Thymus (tissue), 11 donors: Measurements from ENCODE around the gene NCOA7. TPM values are rescaled to one million over a fixed set of nuclear protein-coding genes. Genes with fewer than 3 reads are reported as not detected.

Source experiments
- DNase-seq, 9 donors: peaks; one replicate each; pipeline ENCODE4 v3.0.0-alpha.2; 2013; ENCODE audit warnings: low spot score in 9 of 9, low read depth in 6 of 9, missing footprints in 1 of 9
- H3K27ac ChIP-seq, 2 donors: one replicate each; pipeline ENCODE4 v1.5.1; 2013; ENCODE audit warnings: control low read depth in 1 of 2, low read depth in 1 of 2, low read length in 1 of 2, mild to moderate bottlenecking in 1 of 2, moderate library complexity in 1 of 2
- H3K27me3 ChIP-seq, 2 donors: one replicate each; pipeline ENCODE4 v1.5.1; 2013; ENCODE audit warnings: low read length in 1 of 2; ENCODE audit not compliant: control insufficient read depth in 2 of 2, insufficient read depth in 1 of 2
- H3K36me3 ChIP-seq, 2 donors: one replicate each; pipeline ENCODE4 v1.5.1; 2013; ENCODE audit warnings: low read length in 1 of 2, mild to moderate bottlenecking in 1 of 2, moderate library complexity in 1 of 2; ENCODE audit not compliant: control insufficient read depth in 2 of 2, insufficient read depth in 2 of 2
- H3K4me1 ChIP-seq, 2 donors: one replicate each; pipeline ENCODE4 v1.5.1; 2013; ENCODE audit warnings: low read length in 2 of 2; ENCODE audit not compliant: control insufficient read depth in 2 of 2, insufficient read depth in 2 of 2
- H3K4me3 ChIP-seq, 2 donors: one replicate each; pipeline ENCODE4 v1.5.1; 2013; ENCODE audit warnings: low read length in 2 of 2, control low read depth in 1 of 2, mild to moderate bottlenecking in 1 of 2
- H3K9me3 ChIP-seq, 2 donors: one replicate each; pipeline ENCODE4 v1.5.1; 2013; ENCODE audit warnings: low read length in 1 of 2, mild to moderate bottlenecking in 1 of 2; ENCODE audit not compliant: control insufficient read depth in 2 of 2, insufficient read depth in 1 of 2
- WGBS: extraction: QIAGEN DNeasy Blood & Tissue Kit; methylation state at CpG from one replicate; pipeline ENCODE4 v1.1.7; 2013; 5-methylcytosine and 5-hydroxymethylcytosine counted together
- polyA plus RNA-seq: library from polyadenylated mRNA; stranded (reverse); fragments of 200-250 nt; gene quantifications from one replicate; pipeline ENCODE4 v1.2.3, GENCODE V29; 2013
- total RNA-seq: library from RNA; stranded (reverse); fragments of 120-200 nt; gene quantifications from one replicate; pipeline ENCODE4 v1.2.4, GENCODE V29; 2013
- donor health status: healthy.

Gene NCOA7
- total and polyA plus RNA-seq, 2 donors = 8.4 to 15.8 TPM

GRCh38 chr6:125954735-125955339 lies 164.1 kb downstream of the NCOA7 start:
- WGBS = 79% methylated on average over 5 of the region's 5 CpGs
- Histone ChIP-seq H3K4me1 (peaks cover 11 to 15% of the 10 kb centered on the region in 2 donors), H3K9me3 (no peaks in the 10 kb centered on the region), H3K36me3 (peaks cover 0 to 1% of the 10 kb centered on the region in 2 donors), H3K27me3 (no peaks in the 10 kb centered on the region), H3K27ac (no peak overlapping the region), H3K4me3 (no peak overlapping the region)
- DNase-seq = no peak

- H3K27ac ChIP-seq = no peak overlapping the region
These were observed 165.2 kb downstream of the NCOA7 start for GRCh38 chr6:125955973-125956372.

GRCh38 chr6:125956506-125957390 lies 166.0 kb downstream of the NCOA7 start, which contains the start of gene HINT3:
HINT3 (plus strand) TSS chr6:125956770; CDS start chr6:125956978, 208 bp downstream.
- Histone ChIP-seq H3K4me1 (peaks cover 11 to 15% of the 10 kb centered on the region in 2 donors), H3K27me3 (no peaks in the 10 kb centered on the region), H3K4me3 (peak within 1 kb of the TSS; percentile 78 to 94), H3K27ac (peak within 1 kb of the TSS; percentile 90 to 97), H3K36me3 (peaks cover 4 to 5% of the 10 kb centered on the region in 2 donors), H3K9me3 (no peaks in the 10 kb centered on the region)
- under 1% methylated on average over 82 of the region's 82 CpGs for WGBS
- peak; percentile 94 to 100 (median 98) for DNase-seq

More at GRCh38 chr6:125955973-125956372, 165.2 kb downstream of the NCOA7 start:
- DNase-seq = no peak
- no peaks in the 10 kb centered on the region for H3K27me3 ChIP-seq
- H3K9me3 ChIP-seq = no peaks in the 10 kb centered on the region
- peak overlapping the region; percentile 78 to 94 for H3K4me3 ChIP-seq
- WGBS = 46% methylated on average over 5 of the region's 5 CpGs
- H3K36me3 ChIP-seq = peaks cover 0 to 5% of the 10 kb centered on the region in 2 donors
- H3K4me1 ChIP-seq = peaks cover 11 to 15% of the 10 kb centered on the region in 2 donors

GRCh38 chr6:125957391-125957693 lies 166.6 kb downstream of the NCOA7 start:
- peak overlapping the region in 1 of 2 donors; percentile 97 for H3K27ac ChIP-seq

GRCh38 chr6:125957845-125958244 lies 167.1 kb downstream of the NCOA7 start:
- Histone ChIP-seq H3K27me3 (no peaks in the 10 kb centered on the region), H3K4me1 (peaks cover 11 to 15% of the 10 kb centered on the region in 2 donors), H3K9me3 (no peaks in the 10 kb centered on the region), H3K27ac (peak overlapping the region in 1 of 2 donors; percentile 97), H3K36me3 (peaks cover 4 to 5% of the 10 kb centered on the region in 2 donors), H3K4me3 (peak overlapping the region; percentile 78 to 94)
- 13% methylated on average over 4 of the region's 4 CpGs for WGBS
- DNase-seq = peak in 1 of 9 donors; percentile 29

More at GRCh38 chr6:125957391-125957693, 166.6 kb downstream of the NCOA7 start:
- H3K27me3 ChIP-seq = no peaks in the 10 kb centered on the region
- H3K4me3 ChIP-seq = peak overlapping the region; percentile 78 to 94
- no peaks in the 10 kb centered on the region for H3K9me3 ChIP-seq
- peaks cover 11 to 15% of the 10 kb centered on the region in 2 donors for H3K4me1 ChIP-seq
- peaks cover 4 to 5% of the 10 kb centered on the region in 2 donors for H3K36me3 ChIP-seq
- no peak for DNase-seq
- under 1% methylated on average over 3 of the region's 3 CpGs for WGBS

- Histone ChIP-seq H3K9me3 (no peaks in the 10 kb centered on the region), H3K4me1 (peaks cover 11 to 15% of the 10 kb centered on the region in 2 donors), H3K27me3 (no peaks in the 10 kb centered on the region), H3K27ac (no peak overlapping the region), H3K36me3 (peaks cover 4 to 5% of the 10 kb centered on the region in 2 donors), H3K4me3 (no peak overlapping the region)
- no peak for DNase-seq
- WGBS = 100% methylated on average over 4 of the region's 4 CpGs
These were observed 168.3 kb downstream of the NCOA7 start for GRCh38 chr6:125959041-125959440.

GRCh38 chr6:125961117-125961516 lies 170.4 kb downstream of the NCOA7 start:
- H3K36me3 ChIP-seq = peaks cover 4 to 5% of the 10 kb centered on the region in 2 donors
- H3K4me1 ChIP-seq = peaks cover 7 to 15% of the 10 kb centered on the region in 2 donors
- DNase-seq = no peak
- no peak overlapping the region for H3K27ac ChIP-seq
- WGBS = 97% methylated on average over 3 of the region's 3 CpGs
- no peaks in the 10 kb centered on the region for H3K9me3 ChIP-seq
- H3K27me3 ChIP-seq = no peaks in the 10 kb centered on the region
- H3K4me3 ChIP-seq = no peak overlapping the region

GRCh38 chr6:125962900-125963497 lies 172.2 kb downstream of the NCOA7 start:
- Histone ChIP-seq H3K4me1 (peaks cover 5 to 6% of the 10 kb centered on the region in 2 donors), H3K4me3 (no peak overlapping the region), H3K27me3 (no peaks in the 10 kb centered on the region), H3K9me3 (no peaks in the 10 kb centered on the region), H3K27ac (no peak overlapping the region), H3K36me3 (peaks cover 5 to 9% of the 10 kb centered on the region in 2 donors)
- WGBS = 95% methylated on average over 8 of the region's 8 CpGs
- no peak for DNase-seq
